ENCODE measurements around the gene GJB3.

GJB3 gene

GRCh38 chr1:34774957-34775356 lies 6.1 kb upstream of the GJB3 start:
- no peak overlapping the region for H3K27ac ChIP-seq (ENCODE audit: low read length)
- peaks cover 12% of the 10 kb centered on the region for H3K27me3 ChIP-seq (ENCODE audit: insufficient read depth, low read length, poor library complexity)
- DNase-seq = no peak
- no peaks in the 10 kb centered on the region for H3K4me1 ChIP-seq (ENCODE audit: insufficient read depth, low read length)
- H3K79me2 ChIP-seq (ENCODE audit: insufficient read depth, low read length) = no peaks in the 10 kb centered on the region
- H4K20me1 ChIP-seq (ENCODE audit: insufficient read depth, low read length) = no peaks in the 10 kb centered on the region
- no peaks in the 10 kb centered on the region for H3K36me3 ChIP-seq (ENCODE audit: insufficient read depth, low read length)
- no peak overlapping the region for H3K4me2 ChIP-seq (ENCODE audit: insufficient read depth, low read length)
- no peak overlapping the region for H2AFZ ChIP-seq (ENCODE audit: low read depth, low read length)
- TF ChIP-seq CTCF (IDR thresholded peaks at IDR 0.05; ENCODE audit: borderline replicate concordance, extremely low read depth, low read length, poor library complexity, severe bottlenecking) = no peak
- no peak for TF ChIP-seq EZH2 (IDR thresholded peaks at IDR 0.05; ENCODE audit: borderline replicate concordance, low read depth, low read length, severe bottlenecking)
- H3K9me3 ChIP-seq (ENCODE audit: insufficient read depth, low read length, severe bottlenecking) = no peaks in the 10 kb centered on the region
- H3K4me3 ChIP-seq (ENCODE audit: low read depth in 1 of 2, low read length in 2 of 2) = no peak overlapping the region
- no peak overlapping the region for H3K9ac ChIP-seq (ENCODE audit: low read depth, low read length)
- ATAC-seq (ENCODE audit: insufficient read depth, low read depth) = no peak

- no peak for DNase-seq
- ATAC-seq (ENCODE audit: insufficient read depth, low read depth) = no peak
- Histone ChIP-seq H3K9ac (ENCODE audit: low read depth, low read length) (no peak overlapping the region), H3K4me1 (ENCODE audit: insufficient read depth, low read length) (no peaks in the 10 kb centered on the region), H3K27me3 (ENCODE audit: insufficient read depth, low read length, poor library complexity) (peaks cover 10% of the 10 kb centered on the region), H4K20me1 (ENCODE audit: insufficient read depth, low read length) (no peaks in the 10 kb centered on the region), H3K27ac (ENCODE audit: low read length) (no peak overlapping the region), H3K79me2 (ENCODE audit: insufficient read depth, low read length) (no peaks in the 10 kb centered on the region), H3K4me2 (ENCODE audit: insufficient read depth, low read length) (no peak overlapping the region), H3K36me3 (ENCODE audit: insufficient read depth, low read length) (no peaks in the 10 kb centered on the region), H3K9me3 (ENCODE audit: insufficient read depth, low read length, severe bottlenecking) (no peaks in the 10 kb centered on the region), H2AFZ (ENCODE audit: low read depth, low read length) (no peak overlapping the region), H3K4me3 (ENCODE audit: low read depth in 1 of 2, low read length in 2 of 2) (no peak overlapping the region)
- no peak for TF ChIP-seq CTCF (IDR thresholded peaks at IDR 0.05; ENCODE audit: borderline replicate concordance, extremely low read depth, low read length, poor library complexity, severe bottlenecking)
- no peak for TF ChIP-seq EZH2 (IDR thresholded peaks at IDR 0.05; ENCODE audit: borderline replicate concordance, low read depth, low read length, severe bottlenecking)
These were observed 4.1 kb upstream of the GJB3 start for GRCh38 chr1:34776911-34777310.

- H2AFZ ChIP-seq (ENCODE audit: low read depth, low read length) = no peak overlapping the region
- no peaks in the 10 kb centered on the region for H3K36me3 ChIP-seq (ENCODE audit: insufficient read depth, low read length)
- no peaks in the 10 kb centered on the region for H3K79me2 ChIP-seq (ENCODE audit: insufficient read depth, low read length)
- no peak overlapping the region for H3K4me3 ChIP-seq (ENCODE audit: low read depth in 1 of 2, low read length in 2 of 2)
- H3K27me3 ChIP-seq (ENCODE audit: insufficient read depth, low read length, poor library complexity) = peaks cover 10% of the 10 kb centered on the region
- H3K9ac ChIP-seq (ENCODE audit: low read depth, low read length) = no peak overlapping the region
- TF ChIP-seq EZH2 (IDR thresholded peaks at IDR 0.05; ENCODE audit: borderline replicate concordance, low read depth, low read length, severe bottlenecking) (no peak), CTCF (IDR thresholded peaks at IDR 0.05; ENCODE audit: borderline replicate concordance, extremely low read depth, low read length, poor library complexity, severe bottlenecking) (no peak)
- H3K4me2 ChIP-seq (ENCODE audit: insufficient read depth, low read length) = no peak overlapping the region
- H4K20me1 ChIP-seq (ENCODE audit: insufficient read depth, low read length) = no peaks in the 10 kb centered on the region
- ATAC-seq (ENCODE audit: insufficient read depth, low read depth) (no peak), DNase-seq (no peak)
- no peak overlapping the region for H3K27ac ChIP-seq (ENCODE audit: low read length)
- no peaks in the 10 kb centered on the region for H3K4me1 ChIP-seq (ENCODE audit: insufficient read depth, low read length)
- H3K9me3 ChIP-seq (ENCODE audit: insufficient read depth, low read length, severe bottlenecking) = no peaks in the 10 kb centered on the region
These were observed 3.3 kb upstream of the GJB3 start for GRCh38 chr1:34777519-34778321.

Measured in DND-41 (cell line).